ENCODE data around the gene DCAF4L1. TPM values are rescaled to one million over a fixed set of nuclear protein-coding genes. Genes with fewer than 3 reads are reported as not detected.
A peak's percentile ranks its signal among the peaks of the same experiment; 100 is the strongest.

The DCAF4L1 gene
- total RNA-seq, 1 donor from 2014 or later = not detected

DNA sequence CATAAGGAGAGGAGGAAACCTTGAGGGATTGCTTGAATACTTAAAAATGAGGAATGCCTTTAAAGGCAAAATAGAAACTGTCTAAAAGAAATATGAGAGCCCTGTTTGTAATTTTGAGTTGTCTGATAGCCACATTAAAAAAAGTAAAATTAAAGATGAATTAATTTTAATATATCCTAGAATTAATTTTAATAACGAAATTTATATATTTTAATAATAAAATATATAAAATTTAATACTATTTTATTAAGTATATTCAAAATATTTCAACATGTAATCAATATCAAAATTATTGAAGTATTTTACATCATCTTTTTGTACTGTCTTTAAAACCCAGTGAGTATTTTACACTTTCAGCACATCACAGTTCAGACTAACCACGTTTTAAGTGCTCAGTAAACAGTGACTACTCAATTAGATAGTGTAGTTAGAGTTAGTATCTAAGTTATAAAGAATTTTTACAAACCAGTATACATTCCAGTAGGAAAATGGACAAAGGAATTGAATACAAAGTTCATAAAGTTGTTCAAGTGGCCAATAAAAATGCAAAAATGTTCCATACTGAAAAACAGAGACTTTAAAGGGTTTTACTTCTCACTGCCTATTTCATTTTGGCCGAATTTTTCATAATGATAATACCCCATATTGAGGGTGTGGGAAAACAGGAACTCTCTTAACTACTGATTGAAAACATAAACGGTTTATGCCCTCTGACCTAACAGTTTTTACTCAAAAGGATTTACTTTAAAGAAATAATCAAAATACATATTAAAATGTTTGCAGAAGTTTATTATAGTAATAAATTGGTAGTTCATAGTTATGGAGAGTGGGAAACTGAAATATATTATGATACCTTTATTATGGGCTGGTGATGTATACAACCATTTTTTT, 11.7 kb downstream of the DCAF4L1 start:
- Mint-ChIP-seq H3K36me3 (ENCODE audit: unreplicated experiment) (no peaks in the 10 kb centered on the region), H3K4me1 (ENCODE audit: unreplicated experiment) (peaks cover 28% of the 10 kb centered on the region), H3K27me3 (ENCODE audit: unreplicated experiment) (no peaks in the 10 kb centered on the region), H3K4me3 (ENCODE audit: unreplicated experiment) (no peak overlapping the region), H3K27ac (ENCODE audit: unreplicated experiment) (no peak overlapping the region), H3K9me3 (ENCODE audit: unreplicated experiment) (no peaks in the 10 kb centered on the region)
- no peak for DNase-seq (ENCODE audit: extremely low spot score, unreplicated experiment)
- TF ChIP-seq CTCF (IDR thresholded peaks at IDR 0.05) = no peak

- peak; percentile 6 for TF ChIP-seq CTCF (IDR thresholded peaks at IDR 0.05)
- Mint-ChIP-seq H3K27ac (ENCODE audit: unreplicated experiment) (no peak overlapping the region), H3K36me3 (ENCODE audit: unreplicated experiment) (peaks cover 1% of the 10 kb centered on the region), H3K27me3 (ENCODE audit: unreplicated experiment) (no peaks in the 10 kb centered on the region), H3K4me1 (ENCODE audit: unreplicated experiment) (peaks cover 23% of the 10 kb centered on the region), H3K4me3 (ENCODE audit: unreplicated experiment) (no peak overlapping the region), H3K9me3 (ENCODE audit: unreplicated experiment) (no peaks in the 10 kb centered on the region)
- no peak for DNase-seq (ENCODE audit: extremely low spot score, unreplicated experiment)
Measured at GRCh38 chr4:41994461-41994985, 13.0 kb downstream of the DCAF4L1 start.

GRCh38 chr4:41998019-41998418, 16.5 kb downstream of the DCAF4L1 start:
- H3K27ac Mint-ChIP-seq (ENCODE audit: unreplicated experiment) = no peak overlapping the region
- no peak overlapping the region for H3K4me3 Mint-ChIP-seq (ENCODE audit: unreplicated experiment)
- H3K4me1 Mint-ChIP-seq (ENCODE audit: unreplicated experiment) = peaks cover 2% of the 10 kb centered on the region
- no peaks in the 10 kb centered on the region for H3K9me3 Mint-ChIP-seq (ENCODE audit: unreplicated experiment)
- DNase-seq (ENCODE audit: extremely low spot score, unreplicated experiment) = no peak
- H3K36me3 Mint-ChIP-seq (ENCODE audit: unreplicated experiment) = peaks cover 6% of the 10 kb centered on the region
- TF ChIP-seq CTCF (IDR thresholded peaks at IDR 0.05) = no peak
- no peaks in the 10 kb centered on the region for H3K27me3 Mint-ChIP-seq (ENCODE audit: unreplicated experiment)

GRCh38 chr4:41999321-41999720, 17.8 kb downstream of the DCAF4L1 start:
- H3K36me3 Mint-ChIP-seq (ENCODE audit: unreplicated experiment) = peaks cover 9% of the 10 kb centered on the region
- no peaks in the 10 kb centered on the region for H3K27me3 Mint-ChIP-seq (ENCODE audit: unreplicated experiment)
- no peaks in the 10 kb centered on the region for H3K9me3 Mint-ChIP-seq (ENCODE audit: unreplicated experiment)
- H3K4me1 Mint-ChIP-seq (ENCODE audit: unreplicated experiment) = peaks cover 2% of the 10 kb centered on the region
- DNase-seq (ENCODE audit: extremely low spot score, unreplicated experiment) = no peak
- no peak overlapping the region for H3K27ac Mint-ChIP-seq (ENCODE audit: unreplicated experiment)
- no peak overlapping the region for H3K4me3 Mint-ChIP-seq (ENCODE audit: unreplicated experiment)
- no peak for TF ChIP-seq CTCF (IDR thresholded peaks at IDR 0.05)

- H3K4me3 Mint-ChIP-seq (ENCODE audit: unreplicated experiment) = no peak overlapping the region
- DNase-seq (ENCODE audit: extremely low spot score, unreplicated experiment) = no peak
- H3K27me3 Mint-ChIP-seq (ENCODE audit: unreplicated experiment) = no peaks in the 10 kb centered on the region
- H3K9me3 Mint-ChIP-seq (ENCODE audit: unreplicated experiment) = no peaks in the 10 kb centered on the region
- TF ChIP-seq CTCF (IDR thresholded peaks at IDR 0.05) = no peak
- H3K4me1 Mint-ChIP-seq (ENCODE audit: unreplicated experiment) = no peaks in the 10 kb centered on the region
- peaks cover 20% of the 10 kb centered on the region for H3K36me3 Mint-ChIP-seq (ENCODE audit: unreplicated experiment)
- H3K27ac Mint-ChIP-seq (ENCODE audit: unreplicated experiment) = no peak overlapping the region
Measured at GRCh38 chr4:42008011-42008786, 26.6 kb downstream of the DCAF4L1 start.

Measured in osteocyte (in vitro differentiated cells).